BE2C (cell line): ENCODE data around the gene FAM50A.
A peak's percentile ranks its signal among the peaks of the same experiment; 100 is the strongest.

ENCODE experiments used
- DNase-seq: peaks from one replicate; pipeline ENCODE4 v3.0.0-alpha.2; 2020
- H3K27me3 ChIP-seq: fragments of 250-450 bp; sonication (Bioruptor Pico); 2 replicates; pipeline ENCODE4 v1.5.1; 2020; ENCODE audit warnings: mild to moderate bottlenecking
- H3K36me3 ChIP-seq: fragments of 250-450 bp; sonication (Bioruptor Pico); 2 replicates; pipeline ENCODE4 v1.5.1; 2020; ENCODE audit warnings: mild to moderate bottlenecking
- H3K4me1 ChIP-seq: fragments of 250-450 bp; sonication (Bioruptor Pico); 2 replicates; pipeline ENCODE4 v1.5.1; 2020
- H3K4me3 ChIP-seq: 2 replicates; pipeline ENCODE4 v1.5.1; 2011; ENCODE audit warnings: low read depth, low read length
- H3K9me3 ChIP-seq: fragments of 250-450 bp; sonication (Bioruptor Pico); 2 replicates; pipeline ENCODE4 v1.5.1; 2020
- CTCF ChIP-seq: IDR thresholded peaks from 2 replicates; pipeline ENCODE4 v1.5.1; 2012; ENCODE audit warnings: mild to moderate bottlenecking, low read depth, low read length

FAM50A gene

GRCh38 chrX:154437971-154438893 is 5.7 kb upstream of the FAM50A start:
- Histone ChIP-seq H3K4me1 (no peaks in the 10 kb centered on the region; the same call in 1 of the 2 replicates), H3K9me3 (no peaks in the 10 kb centered on the region), H3K27me3 (no peaks in the 10 kb centered on the region), H3K36me3 (peaks cover 34% of the 10 kb centered on the region), H3K4me3 (peak overlapping the region; percentile 64)
- DNase-seq, result no peak
- TF ChIP-seq CTCF, result no peak

- DNase-seq, result no peak
- H3K4me3 ChIP-seq, result no peak overlapping the region
- H3K36me3 ChIP-seq, result peaks cover 30% of the 10 kb centered on the region
- no peaks in the 10 kb centered on the region for H3K9me3 ChIP-seq
- no peak for TF ChIP-seq CTCF
- H3K4me1 ChIP-seq, result no peaks in the 10 kb centered on the region; the same call in 1 of the 2 replicates
- no peaks in the 10 kb centered on the region for H3K27me3 ChIP-seq
These were observed 4.1 kb upstream of the FAM50A start for GRCh38 chrX:154439841-154440240.

- Histone ChIP-seq H3K4me3 (no peak overlapping the region), H3K9me3 (no peaks in the 10 kb centered on the region), H3K36me3 (peaks cover 24% of the 10 kb centered on the region), H3K27me3 (no peaks in the 10 kb centered on the region), H3K4me1 (no peaks in the 10 kb centered on the region; the same call in 1 of the 2 replicates)
- TF ChIP-seq CTCF, result no peak
- no peak for DNase-seq
These were observed 3.2 kb upstream of the FAM50A start for GRCh38 chrX:154440623-154441357.

GRCh38 chrX:154441564-154441963 is 2.4 kb upstream of the FAM50A start:
- H3K4me3 ChIP-seq, result no peak overlapping the region
- no peaks in the 10 kb centered on the region for H3K27me3 ChIP-seq
- H3K4me1 ChIP-seq, result no peaks in the 10 kb centered on the region; the same call in 1 of the 2 replicates
- no peak for TF ChIP-seq CTCF
- H3K9me3 ChIP-seq, result no peaks in the 10 kb centered on the region
- DNase-seq, result no peak
- H3K36me3 ChIP-seq, result peaks cover 19% of the 10 kb centered on the region

GRCh38 chrX:154441984-154442707 is 1.8 kb upstream of the FAM50A start:
- Histone ChIP-seq H3K4me1 (no peaks in the 10 kb centered on the region; the same call in 1 of the 2 replicates), H3K36me3 (peaks cover 19% of the 10 kb centered on the region)

More at GRCh38 chrX:154441984-154442707, 1.8 kb upstream of the FAM50A start:
- no peak for DNase-seq
- H3K9me3 ChIP-seq, result no peaks in the 10 kb centered on the region
- no peak overlapping the region for H3K4me3 ChIP-seq
- H3K27me3 ChIP-seq, result no peaks in the 10 kb centered on the region
- TF ChIP-seq CTCF, result no peak
